HL-60 (cell line): ENCODE data around the gene TFRC.

Experiments
- CTCF ChIP-seq: IDR thresholded peaks from one replicate; pipeline ENCODE4 v1.5.1; 2011; ENCODE audit warnings: low read length, control low read depth, inconsistent platforms; ENCODE audit not compliant: insufficient read depth
- GABPA ChIP-seq: IDR thresholded peaks from 2 replicates; pipeline ENCODE4 v1.6.1; 2012; ENCODE audit warnings: low read depth
- POLR2AphosphoS5 ChIP-seq: IDR thresholded peaks from 2 replicates; pipeline ENCODE4 v1.6.1; 2012; ENCODE audit warnings: low read depth
- TF ChIP-seq, protein P1 (sequence below): IDR thresholded peaks from 2 replicates; pipeline ENCODE4 v1.6.1; 2012; ENCODE audit warnings: low read depth; ENCODE audit not compliant: insufficient replicate concordance

DNA sequence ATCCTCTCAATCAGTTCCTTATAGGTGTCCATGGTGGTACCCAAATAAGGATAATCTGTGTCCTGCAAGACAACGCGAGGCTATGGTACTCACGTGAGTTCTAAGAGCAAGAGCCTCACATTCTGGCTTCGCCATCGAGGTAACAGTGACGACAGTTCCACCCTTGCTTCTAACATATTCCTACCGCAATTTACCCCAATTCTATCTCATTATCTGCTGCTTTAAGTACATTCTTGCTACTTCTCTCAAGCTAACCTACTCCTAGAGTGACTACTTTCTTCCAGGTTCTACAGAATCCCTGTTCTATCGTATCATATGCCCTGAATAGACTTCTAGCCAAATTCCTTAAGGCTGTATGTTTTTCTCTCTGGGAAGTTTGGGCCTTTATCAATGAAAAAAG lies 26.6 kb downstream of the TFRC start:
- TF ChIP-seq CTCF (no peak), POLR2AphosphoS5 (no peak), GABPA (no peak)
- TF ChIP-seq, protein P1, sequence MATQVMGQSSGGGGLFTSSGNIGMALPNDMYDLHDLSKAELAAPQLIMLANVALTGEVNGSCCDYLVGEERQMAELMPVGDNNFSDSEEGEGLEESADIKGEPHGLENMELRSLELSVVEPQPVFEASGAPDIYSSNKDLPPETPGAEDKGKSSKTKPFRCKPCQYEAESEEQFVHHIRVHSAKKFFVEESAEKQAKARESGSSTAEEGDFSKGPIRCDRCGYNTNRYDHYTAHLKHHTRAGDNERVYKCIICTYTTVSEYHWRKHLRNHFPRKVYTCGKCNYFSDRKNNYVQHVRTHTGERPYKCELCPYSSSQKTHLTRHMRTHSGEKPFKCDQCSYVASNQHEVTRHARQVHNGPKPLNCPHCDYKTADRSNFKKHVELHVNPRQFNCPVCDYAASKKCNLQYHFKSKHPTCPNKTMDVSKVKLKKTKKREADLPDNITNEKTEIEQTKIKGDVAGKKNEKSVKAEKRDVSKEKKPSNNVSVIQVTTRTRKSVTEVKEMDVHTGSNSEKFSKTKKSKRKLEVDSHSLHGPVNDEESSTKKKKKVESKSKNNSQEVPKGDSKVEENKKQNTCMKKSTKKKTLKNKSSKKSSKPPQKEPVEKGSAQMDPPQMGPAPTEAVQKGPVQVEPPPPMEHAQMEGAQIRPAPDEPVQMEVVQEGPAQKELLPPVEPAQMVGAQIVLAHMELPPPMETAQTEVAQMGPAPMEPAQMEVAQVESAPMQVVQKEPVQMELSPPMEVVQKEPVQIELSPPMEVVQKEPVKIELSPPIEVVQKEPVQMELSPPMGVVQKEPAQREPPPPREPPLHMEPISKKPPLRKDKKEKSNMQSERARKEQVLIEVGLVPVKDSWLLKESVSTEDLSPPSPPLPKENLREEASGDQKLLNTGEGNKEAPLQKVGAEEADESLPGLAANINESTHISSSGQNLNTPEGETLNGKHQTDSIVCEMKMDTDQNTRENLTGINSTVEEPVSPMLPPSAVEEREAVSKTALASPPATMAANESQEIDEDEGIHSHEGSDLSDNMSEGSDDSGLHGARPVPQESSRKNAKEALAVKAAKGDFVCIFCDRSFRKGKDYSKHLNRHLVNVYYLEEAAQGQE, result no peak
